DMS153 treated with DMSO at 0.1 percent for 48 hours (cell line): Measurements from ENCODE around the gene PTGES2.
"Not testable (repeated sequence)": the region's sequence is repeated elsewhere in the genome, so short reads cannot be mapped to it uniquely, and the experiment has no call there.

Experiments
- DNase-seq: peaks from one replicate; lab custom pipeline; 2025; ENCODE audit not compliant: unreplicated experiment; lab: John Stamatoyannopoulos, UW

PTGES2 gene

GRCh38 chr9:128120741-128121465 is 6.6 kb downstream of the PTGES2 start:
- DNase-seq, result no peak

- DNase-seq, result no peak
These were observed 7.3 kb downstream of the PTGES2 start for GRCh38 chr9:128120061-128120740.

GRCh38 chr9:128118971-128119665 is 8.4 kb downstream of the PTGES2 start:
- DNase-seq, result no peak

GRCh38 chr9:128118472-128118857 is 9.1 kb downstream of the PTGES2 start:
- no peak for DNase-seq

- peak; percentile 83 for DNase-seq
These were observed 9.7 kb downstream of the PTGES2 start for GRCh38 chr9:128117613-128118471.

- no peak for DNase-seq
These were observed 11.1 kb downstream of the PTGES2 start for GRCh38 chr9:128116104-128117083.

GRCh38 chr9:128115187-128116103 is 12.1 kb downstream of the PTGES2 start:
- no peak for DNase-seq

- DNase-seq, result no peak
These were observed 13.0 kb downstream of the PTGES2 start for GRCh38 chr9:128114326-128115186.

- no peak for DNase-seq
These were observed 13.8 kb downstream of the PTGES2 start for GRCh38 chr9:128113526-128114325.

GRCh38 chr9:128111726-128112125 is 15.8 kb downstream of the PTGES2 start:
- not testable (repeated sequence) for DNase-seq

GRCh38 chr9:128109050-128109709 is 18.3 kb downstream of the PTGES2 start:
- DNase-seq, result no peak

GRCh38 chr9:128108269-128109049 is 19.1 kb downstream of the PTGES2 start:
- DNase-seq, result no peak

GRCh38 chr9:128107468-128108268 is 19.9 kb downstream of the PTGES2 start:
- no peak for DNase-seq

GRCh38 chr9:128106940-128107467 is 20.5 kb downstream of the PTGES2 start:
- DNase-seq, result no peak
